ENCODE data around the gene PPEF2. TPM values are rescaled to one million over a fixed set of nuclear protein-coding genes. Genes with fewer than 3 reads are reported as not detected.

Gene PPEF2
- total and polyA plus RNA-seq, 10 of the 15 experiments (the other 5 are each of a cell fraction or from before 2014, with no cell fraction given): not detected

DNA sequence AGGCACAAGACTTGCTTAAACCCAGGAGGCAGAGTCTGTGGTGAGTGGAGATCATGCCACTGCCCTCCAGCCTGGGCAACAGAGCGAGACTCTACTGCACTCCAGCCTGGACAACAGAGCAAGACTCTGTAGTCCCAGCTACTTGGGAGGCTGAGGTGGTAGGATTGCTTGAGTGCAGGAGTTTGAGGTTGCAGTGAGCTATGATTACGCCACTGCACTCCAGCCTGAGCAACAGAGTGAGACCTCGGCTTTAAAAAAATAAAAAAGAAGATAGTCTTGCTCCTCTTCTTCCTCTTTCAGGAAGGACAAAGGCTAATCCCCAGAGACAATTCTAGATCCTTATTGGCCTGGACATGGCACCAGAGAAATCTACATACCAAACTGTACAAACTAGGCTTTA lies 5.7 kb upstream of the PPEF2 start:
- SMC1A ChIA-PET (ENCODE audit: uncharacterized antibody, unreplicated experiment): interaction anchor here (0.7 to 1.6 kb wide), 2 partner anchors 12 to 153 kb away, joined by 3 to 5 read pairs; no protein-coding TSS in a partner anchor
- in situ Hi-C loops (cut with MboI): no loop called here
- Histone ChIP-seq H4K20me1 (ENCODE audit: control insufficient read depth, insufficient read depth) (no peaks in the 10 kb centered on the region), H3K9me3 (replicated peaks; ENCODE audit: control insufficient read depth, insufficient read depth, low read length) (no peaks in the 10 kb centered on the region), H3K4me3 (no peak overlapping the region), H3K27me3 (replicated peaks in 1 of 2; ENCODE audit: control insufficient read depth in 2 of 2, insufficient read depth in 2 of 2, low read length in 1 of 2) (no peaks in the 10 kb centered on the region; a peak in 2 of 4 replicates), H2AFZ (ENCODE audit: control insufficient read depth, low read depth, low read length) (no peak overlapping the region), H3K4me1 (ENCODE audit: control insufficient read depth, insufficient read depth, low read length) (no peaks in the 10 kb centered on the region), H3K79me2 (ENCODE audit: control insufficient read depth, insufficient read depth, low read length) (no peaks in the 10 kb centered on the region), H3K9ac (ENCODE audit: control insufficient read depth, insufficient read depth, low read length) (no peak overlapping the region), H3K4me2 (ENCODE audit: control insufficient read depth, insufficient read depth) (no peak overlapping the region), H3K27ac (ENCODE audit: control insufficient read depth, insufficient read depth) (no peak overlapping the region), H3K36me3 (ENCODE audit: control insufficient read depth in 2 of 2, insufficient read depth in 2 of 2, low read length in 1 of 2) (no peaks in the 10 kb centered on the region)
- intact Hi-C loops (cut with micrococcal nuclease; ENCODE audit: unreplicated experiment): no loop called here
- RAD21 ChIA-PET (ENCODE audit: unreplicated experiment): no interaction called here
- CTCF ChIA-PET: interaction anchor here (1.2 to 4.0 kb wide), 3 partner anchors 10 to 159 kb away, joined by 4 to 26 read pairs (median 6); no protein-coding TSS in a partner anchor
- 52% methylated on average over 3 of the region's 3 CpGs for WGBS (ENCODE audit: insufficient coverage, insufficient replicate concordance, low lambda C conversion rate, missing lambda C conversion rate)
- DNase-seq (ENCODE audit: low read depth, low spot score): no peak
- BruUV-seq (replicated peaks): no TSS peak
- TF ChIP-seq RBBP5 (conservative IDR thresholded peaks at IDR 0.05): no peak
- no peak for TF ChIP-seq ASH2L (IDR thresholded peaks at IDR 0.05; ENCODE audit: borderline replicate concordance, low read depth)
- TF ChIP-seq TBL1XR1 (IDR thresholded peaks at IDR 0.05; ENCODE audit: low read depth, low read length): no peak
- TF ChIP-seq STAT1 (conservative IDR thresholded peaks at IDR 0.05): no peak
- no peak for FAIRE-seq
- no peak for ATAC-seq
- POLR2A ChIA-PET: no interaction called here

DNA sequence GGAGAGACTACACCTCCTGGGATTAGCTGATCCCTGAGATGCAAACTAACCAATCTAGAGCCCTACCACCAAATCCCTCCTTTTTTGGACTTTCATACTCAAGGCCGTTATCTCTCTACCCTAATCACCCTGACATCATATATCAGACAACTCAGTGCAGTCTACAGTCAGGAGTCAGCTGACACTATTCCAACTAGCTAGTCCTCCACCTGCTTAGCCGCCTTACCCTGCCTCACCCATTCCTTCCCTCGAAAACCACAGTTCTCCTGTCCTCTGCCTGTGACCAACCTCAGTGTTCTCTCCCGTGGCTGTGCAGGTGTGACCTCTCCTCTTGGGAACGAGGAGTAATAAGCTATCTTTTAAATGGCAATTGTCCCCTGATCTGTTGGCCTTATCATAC lies 1.8 kb upstream of the PPEF2 start:
- POLR2A ChIA-PET: no interaction called here
- DNase-seq (ENCODE audit: low read depth, low spot score) (no peak), ATAC-seq (no peak), FAIRE-seq (no peak)
- intact Hi-C loops (cut with micrococcal nuclease; ENCODE audit: unreplicated experiment): no loop called here
- H3K4me1 ChIP-seq (ENCODE audit: control insufficient read depth, insufficient read depth, low read length): no peaks in the 10 kb centered on the region
- H3K79me2 ChIP-seq (ENCODE audit: control insufficient read depth, insufficient read depth, low read length): no peaks in the 10 kb centered on the region
- no peak overlapping the region for H2AFZ ChIP-seq (ENCODE audit: control insufficient read depth, low read depth, low read length)
- H3K4me2 ChIP-seq (ENCODE audit: control insufficient read depth, insufficient read depth): no peak overlapping the region
- in situ Hi-C loops (cut with MboI): no loop called here
- H3K27ac ChIP-seq (ENCODE audit: control insufficient read depth, insufficient read depth): no peak overlapping the region
- H3K4me3 ChIP-seq: no peak overlapping the region
- CTCF ChIA-PET: interaction anchor here (2.3 to 2.7 kb wide), 2 partner anchors 8 to 12 kb away, joined by 12 to 15 read pairs; no protein-coding TSS in a partner anchor
- SMC1A ChIA-PET (ENCODE audit: uncharacterized antibody, unreplicated experiment): no interaction called here
- H3K9me3 ChIP-seq (replicated peaks; ENCODE audit: control insufficient read depth, insufficient read depth, low read length): no peaks in the 10 kb centered on the region
- RAD21 ChIA-PET (ENCODE audit: unreplicated experiment): no interaction called here
- no peaks in the 10 kb centered on the region; a peak in 2 of 4 replicates for H3K27me3 ChIP-seq (replicated peaks in 1 of 2; ENCODE audit: control insufficient read depth in 2 of 2, insufficient read depth in 2 of 2, low read length in 1 of 2)
- H3K36me3 ChIP-seq (ENCODE audit: control insufficient read depth in 2 of 2, insufficient read depth in 2 of 2, low read length in 1 of 2): no peaks in the 10 kb centered on the region
- H4K20me1 ChIP-seq (ENCODE audit: control insufficient read depth, insufficient read depth): no peaks in the 10 kb centered on the region
- no TSS peak for BruUV-seq (replicated peaks)
- WGBS (ENCODE audit: insufficient coverage, insufficient replicate concordance, low lambda C conversion rate, missing lambda C conversion rate): 74% methylated on average over 5 of the region's 5 CpGs
- no peak overlapping the region for H3K9ac ChIP-seq (ENCODE audit: control insufficient read depth, insufficient read depth, low read length)
- TF ChIP-seq RCOR1 (conservative IDR thresholded peaks at IDR 0.05; ENCODE audit: low read depth, low read length) (no peak), IKZF1 (conservative IDR thresholded peaks at IDR 0.05) (no peak), CHD4 (IDR thresholded peaks at IDR 0.05) (no peak), ZBED1 (IDR thresholded peaks at IDR 0.05; ENCODE audit: borderline replicate concordance) (no peak), ZNF384 (IDR thresholded peaks at IDR 0.05; ENCODE audit: borderline replicate concordance, low read depth, low read length) (no peak), BRCA1 (IDR thresholded peaks at IDR 0.05; ENCODE audit: low read depth, low read length) (no peak), MYB (IDR thresholded peaks at IDR 0.05; ENCODE audit: borderline replicate concordance, low read depth, low read length) (no peak), SMARCA5 (IDR thresholded peaks at IDR 0.05) (no peak), STAT3 (IDR thresholded peaks at IDR 0.05; ENCODE audit: low read depth, low read length) (no peak), STAT1 (conservative IDR thresholded peaks at IDR 0.05) (no peak), FOS (IDR thresholded peaks at IDR 0.05; ENCODE audit: borderline replicate concordance, extremely low read depth, insufficient read length) (no peak)
- TF ChIP-seq, protein P1, sequence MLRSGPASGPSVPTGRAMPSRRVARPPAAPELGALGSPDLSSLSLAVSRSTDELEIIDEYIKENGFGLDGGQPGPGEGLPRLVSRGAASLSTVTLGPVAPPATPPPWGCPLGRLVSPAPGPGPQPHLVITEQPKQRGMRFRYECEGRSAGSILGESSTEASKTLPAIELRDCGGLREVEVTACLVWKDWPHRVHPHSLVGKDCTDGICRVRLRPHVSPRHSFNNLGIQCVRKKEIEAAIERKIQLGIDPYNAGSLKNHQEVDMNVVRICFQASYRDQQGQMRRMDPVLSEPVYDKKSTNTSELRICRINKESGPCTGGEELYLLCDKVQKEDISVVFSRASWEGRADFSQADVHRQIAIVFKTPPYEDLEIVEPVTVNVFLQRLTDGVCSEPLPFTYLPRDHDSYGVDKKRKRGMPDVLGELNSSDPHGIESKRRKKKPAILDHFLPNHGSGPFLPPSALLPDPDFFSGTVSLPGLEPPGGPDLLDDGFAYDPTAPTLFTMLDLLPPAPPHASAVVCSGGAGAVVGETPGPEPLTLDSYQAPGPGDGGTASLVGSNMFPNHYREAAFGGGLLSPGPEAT (IDR thresholded peaks at IDR 0.05; ENCODE audit: low read depth): no peak
- TF ChIP-seq, protein P2, sequence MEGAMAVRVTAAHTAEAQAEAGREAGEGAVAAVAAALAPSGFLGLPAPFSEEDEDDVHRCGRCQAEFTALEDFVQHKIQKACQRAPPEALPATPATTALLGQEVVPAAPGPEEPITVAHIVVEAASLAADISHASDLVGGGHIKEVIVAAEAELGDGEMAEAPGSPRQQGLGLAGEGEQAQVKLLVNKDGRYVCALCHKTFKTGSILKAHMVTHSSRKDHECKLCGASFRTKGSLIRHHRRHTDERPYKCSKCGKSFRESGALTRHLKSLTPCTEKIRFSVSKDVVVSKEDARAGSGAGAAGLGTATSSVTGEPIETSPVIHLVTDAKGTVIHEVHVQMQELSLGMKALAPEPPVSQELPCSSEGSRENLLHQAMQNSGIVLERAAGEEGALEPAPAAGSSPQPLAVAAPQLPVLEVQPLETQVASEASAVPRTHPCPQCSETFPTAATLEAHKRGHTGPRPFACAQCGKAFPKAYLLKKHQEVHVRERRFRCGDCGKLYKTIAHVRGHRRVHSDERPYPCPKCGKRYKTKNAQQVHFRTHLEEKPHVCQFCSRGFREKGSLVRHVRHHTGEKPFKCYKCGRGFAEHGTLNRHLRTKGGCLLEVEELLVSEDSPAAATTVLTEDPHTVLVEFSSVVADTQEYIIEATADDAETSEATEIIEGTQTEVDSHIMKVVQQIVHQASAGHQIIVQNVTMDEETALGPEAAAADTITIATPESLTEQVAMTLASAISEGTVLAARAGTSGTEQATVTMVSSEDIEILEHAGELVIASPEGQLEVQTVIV (IDR thresholded peaks at IDR 0.05; ENCODE audit: borderline replicate concordance, partially characterized antibody): no peak

Data from GM12878 (cell line).